OCI-LY3 (cell line): ENCODE data around the gene IP6K2.

Experiments used
- CTCF ChIP-seq: fragments of 200-600, 300-600 bp; sonication (generic); IDR thresholded peaks from 2 replicates; pipeline ENCODE4 v1.5.1; 2014; ENCODE audit warnings: antibody characterized with exemption, low read length, low read depth
- EZH2phosphoT487 ChIP-seq: fragments of 200-600 bp; shearing (Covaris generic); IDR thresholded peaks from 2 replicates; pipeline ENCODE4 v1.6.1; 2018; ENCODE audit warnings: antibody characterized with exemption, mixed run types, low read depth

DNA sequence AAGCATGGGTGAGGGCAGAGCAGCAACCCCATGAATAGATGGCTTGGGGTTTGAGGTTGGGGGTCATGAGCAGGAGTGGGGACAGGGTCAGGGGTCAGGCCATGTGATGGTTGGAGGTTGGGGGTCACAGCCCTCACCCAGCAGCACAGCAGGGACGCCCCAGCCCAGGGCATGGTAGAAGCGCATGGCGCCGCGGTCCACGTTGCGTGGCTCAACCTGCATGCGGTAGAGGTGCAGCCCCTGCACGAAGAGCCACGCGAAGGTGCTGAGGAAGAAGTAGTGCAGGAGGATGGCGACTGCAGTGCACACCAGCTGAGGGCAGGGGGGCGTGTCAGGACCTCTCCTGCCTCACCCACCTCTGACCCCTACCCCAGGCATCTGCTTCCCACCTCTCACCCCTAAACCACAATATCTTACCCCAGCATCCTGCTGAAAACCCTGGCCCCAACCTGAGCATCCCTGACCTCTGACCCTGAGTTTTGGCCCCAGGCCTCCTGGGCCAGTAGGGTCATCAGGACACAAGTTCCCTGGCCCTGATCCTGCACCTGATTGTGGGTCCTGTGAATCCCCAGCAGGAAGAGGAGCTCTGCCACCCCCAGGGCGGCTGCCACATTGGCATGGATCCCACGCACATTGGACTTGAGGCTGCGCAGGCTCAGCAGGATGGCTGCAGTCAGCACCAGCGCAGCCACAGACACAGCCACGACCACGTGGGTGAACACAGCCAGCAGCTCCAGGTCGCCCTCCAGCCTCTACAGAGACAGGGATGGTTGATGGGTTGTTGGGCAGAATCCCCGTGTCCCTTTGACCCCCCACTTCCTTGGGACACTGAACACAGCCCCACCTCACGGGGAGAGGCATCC, 71.9 kb downstream of the IP6K2 start:
- TF ChIP-seq CTCF (no peak), EZH2phosphoT487 (no peak)
